SU-DHL-6 (cell line): ENCODE data around the gene HGFAC.
"Not testable (repeated sequence)": the region's sequence is repeated elsewhere in the genome, so short reads cannot be mapped to it uniquely, and the experiment has no call there.

Source experiments
- H2AFZ ChIP-seq: fragments of 200-600 bp; sonication (generic); 2 replicates; pipeline ENCODE4 v1.6.1; 2014; ENCODE audit warnings: low read depth, mild to moderate bottlenecking, moderate library complexity, mixed read lengths, antibody characterized with exemption, low read length; ENCODE audit not compliant: severe bottlenecking
- H3F3A ChIP-seq: fragments of 200-600 bp; shearing (Covaris generic); 2 replicates; pipeline ENCODE4 v1.6.0; 2016; ENCODE audit warnings: antibody characterized with exemption, mild to moderate bottlenecking; ENCODE audit not compliant: insufficient read depth
- H3K27ac ChIP-seq: fragments of 200-600 bp; sonication (generic); 2 replicates; pipeline ENCODE4 v1.5.1; 2016; ENCODE audit warnings: low read depth, mild to moderate bottlenecking, low read length, moderate library complexity, mixed read lengths
- H3K27me3 ChIP-seq: fragments of 200-600 bp; sonication (generic), shearing (Covaris generic); 2 replicates; pipeline ENCODE4 v1.6.0; 2014; ENCODE audit warnings: mild to moderate bottlenecking, low read length
- H3K36me3 ChIP-seq: fragments of 200-600 bp; sonication (generic); 2 replicates; pipeline ENCODE4 v1.6.1; 2014; ENCODE audit warnings: mild to moderate bottlenecking, low read length, mixed read lengths
- H3K4me2 ChIP-seq: fragments of 300-600, 200-600 bp; shearing (Covaris generic), sonication (generic); 2 replicates; pipeline ENCODE4 v1.6.0; 2014; ENCODE audit warnings: low read length, low read depth, mild to moderate bottlenecking; ENCODE audit not compliant: poor library complexity, severe bottlenecking
- H3K4me3 ChIP-seq: fragments of 200-600 bp; sonication (generic); 2 replicates; pipeline ENCODE4 v1.5.1; 2014; ENCODE audit warnings: antibody characterized with exemption, low read length, mild to moderate bottlenecking, mixed read lengths; ENCODE audit not compliant: insufficient read depth, poor library complexity, severe bottlenecking
- H3K79me2 ChIP-seq: fragments of 200-600 bp; sonication (generic); 2 replicates; pipeline ENCODE4 v1.6.1; 2014; ENCODE audit warnings: mild to moderate bottlenecking, low read length, moderate library complexity; ENCODE audit not compliant: insufficient read depth
- H3K9ac ChIP-seq: fragments of 200-600 bp; sonication (generic); 2 replicates; pipeline ENCODE4 v1.7.0; 2014; ENCODE audit warnings: mild to moderate bottlenecking, low read length
- H3K9me2 ChIP-seq: fragments of 200-600 bp; sonication (generic); replicated peaks from 2 replicates; pipeline ENCODE4 v1.6.1; 2014; ENCODE audit warnings: low read length; ENCODE audit not compliant: insufficient read depth
- H3K9me3 ChIP-seq: fragments of 200-600 bp; sonication (generic); 2 replicates; pipeline ENCODE4 v1.6.1; 2014; ENCODE audit warnings: low read length, mixed read lengths; ENCODE audit not compliant: insufficient read depth
- H4K20me1 ChIP-seq: fragments of 200-600 bp; sonication (generic); 2 replicates; pipeline ENCODE4 v1.6.1; 2014; ENCODE audit warnings: low read depth, mild to moderate bottlenecking, antibody characterized with exemption, low read length, moderate library complexity, mixed read lengths
- EZH2phosphoT487 ChIP-seq: fragments of 200-600 bp; sonication (generic), shearing (Covaris generic); conservative IDR thresholded peaks from 2 replicates; pipeline ENCODE4 v1.6.1; 2018; ENCODE audit warnings: mild to moderate bottlenecking, antibody characterized with exemption, low read length, moderate library complexity, mixed read lengths
- TF ChIP-seq, protein P1 (sequence below): fragments of 200-600 bp; sonication (generic); IDR thresholded peaks from one replicate; pipeline ENCODE4 v1.5.1; 2017; ENCODE audit warnings: antibody characterized with exemption, mild to moderate bottlenecking, low read length, moderate library complexity; ENCODE audit not compliant: insufficient read depth, poor library complexity, severe bottlenecking

The HGFAC gene

DNA sequence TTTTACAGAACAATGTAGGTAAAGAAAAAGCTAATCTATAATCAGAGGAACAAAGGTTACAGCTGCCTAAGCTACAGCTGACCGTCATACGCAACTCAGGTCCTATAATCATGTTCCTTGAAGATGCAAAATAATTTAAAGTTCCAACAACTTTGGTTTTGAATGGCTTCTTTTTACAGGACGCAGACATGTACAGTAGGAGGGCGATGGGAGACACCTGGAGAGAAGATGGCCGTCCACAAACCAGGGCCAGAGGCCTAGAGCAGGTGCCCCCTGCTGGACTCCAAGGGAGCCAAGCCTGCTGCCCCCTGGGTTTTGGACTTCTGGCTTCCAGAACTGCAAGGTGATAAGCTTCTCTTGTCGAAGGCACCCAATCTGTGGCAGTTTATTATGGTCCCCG lies 10.6 kb downstream of the HGFAC start:
- Histone ChIP-seq H3K9me3 (no peaks in the 10 kb centered on the region), H2AFZ (no peak overlapping the region), H3F3A (no peaks in the 10 kb centered on the region), H3K36me3 (no peaks in the 10 kb centered on the region), H3K79me2 (no peaks in the 10 kb centered on the region), H3K27ac (no peak overlapping the region), H4K20me1 (no peaks in the 10 kb centered on the region), H3K4me3 (no peak overlapping the region), H3K9ac (no peak overlapping the region), H3K4me2 (no peak overlapping the region), H3K9me2 (no peaks in the 10 kb centered on the region), H3K27me3 (no peaks in the 10 kb centered on the region)
- no peak for TF ChIP-seq EZH2phosphoT487
- TF ChIP-seq, protein P1, sequence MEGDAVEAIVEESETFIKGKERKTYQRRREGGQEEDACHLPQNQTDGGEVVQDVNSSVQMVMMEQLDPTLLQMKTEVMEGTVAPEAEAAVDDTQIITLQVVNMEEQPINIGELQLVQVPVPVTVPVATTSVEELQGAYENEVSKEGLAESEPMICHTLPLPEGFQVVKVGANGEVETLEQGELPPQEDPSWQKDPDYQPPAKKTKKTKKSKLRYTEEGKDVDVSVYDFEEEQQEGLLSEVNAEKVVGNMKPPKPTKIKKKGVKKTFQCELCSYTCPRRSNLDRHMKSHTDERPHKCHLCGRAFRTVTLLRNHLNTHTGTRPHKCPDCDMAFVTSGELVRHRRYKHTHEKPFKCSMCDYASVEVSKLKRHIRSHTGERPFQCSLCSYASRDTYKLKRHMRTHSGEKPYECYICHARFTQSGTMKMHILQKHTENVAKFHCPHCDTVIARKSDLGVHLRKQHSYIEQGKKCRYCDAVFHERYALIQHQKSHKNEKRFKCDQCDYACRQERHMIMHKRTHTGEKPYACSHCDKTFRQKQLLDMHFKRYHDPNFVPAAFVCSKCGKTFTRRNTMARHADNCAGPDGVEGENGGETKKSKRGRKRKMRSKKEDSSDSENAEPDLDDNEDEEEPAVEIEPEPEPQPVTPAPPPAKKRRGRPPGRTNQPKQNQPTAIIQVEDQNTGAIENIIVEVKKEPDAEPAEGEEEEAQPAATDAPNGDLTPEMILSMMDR, result no peak

GRCh38 chr4:3455596-3455995 lies 13.8 kb downstream of the HGFAC start:
- H3K36me3 ChIP-seq, H3K4me3 ChIP-seq, H3K9me2 ChIP-seq, H2AFZ ChIP-seq, H3K9ac ChIP-seq, H3K4me2 ChIP-seq, H4K20me1 ChIP-seq, H3K79me2 ChIP-seq, H3K9me3 ChIP-seq, H3K27ac ChIP-seq, H3F3A ChIP-seq, H3K27me3 ChIP-seq: not testable (repeated sequence)

GRCh38 chr4:3458371-3458770 lies 16.6 kb downstream of the HGFAC start:
- Histone ChIP-seq H4K20me1 (no peaks in the 10 kb centered on the region), H3K79me2 (no peaks in the 10 kb centered on the region)

DNA sequence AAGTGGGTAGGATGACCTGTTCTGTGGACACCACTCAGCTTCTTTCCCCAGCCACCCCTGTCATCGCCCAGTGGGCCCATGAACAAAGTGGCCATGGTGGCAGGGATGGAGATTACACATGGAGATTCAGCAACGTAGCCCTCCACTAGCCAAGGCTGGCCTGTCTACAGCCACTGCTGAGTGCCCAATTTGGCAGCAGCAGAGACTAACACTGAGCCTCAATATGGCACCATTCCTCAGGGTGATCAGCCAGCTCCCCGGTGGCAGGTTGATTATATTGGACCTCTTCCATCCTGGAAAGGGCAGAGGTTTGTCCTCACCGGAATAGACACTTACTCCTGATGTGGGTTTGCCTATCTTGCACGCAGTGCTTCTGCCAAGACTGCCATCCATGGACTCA lies 17.4 kb downstream of the HGFAC start:
- H2AFZ ChIP-seq, H3K4me3 ChIP-seq, H3K9me3 ChIP-seq, H3K27ac ChIP-seq, H3K27me3 ChIP-seq, H3K9me2 ChIP-seq, H3K36me3 ChIP-seq, H4K20me1 ChIP-seq, H3K4me2 ChIP-seq, H3K79me2 ChIP-seq, H3F3A ChIP-seq, H3K9ac ChIP-seq: not testable (repeated sequence)

More at GRCh38 chr4:3458371-3458770, 16.6 kb downstream of the HGFAC start:
- TF ChIP-seq EZH2phosphoT487, result no peak
- TF ChIP-seq, protein P1, result no peak
- no peaks in the 10 kb centered on the region for H3K36me3 ChIP-seq
- H3K27me3 ChIP-seq, result no peaks in the 10 kb centered on the region
- no peaks in the 10 kb centered on the region for H3K9me3 ChIP-seq
- no peaks in the 10 kb centered on the region for H3F3A ChIP-seq
- H3K4me3 ChIP-seq, result no peak overlapping the region
- no peak overlapping the region for H3K9ac ChIP-seq
- no peaks in the 10 kb centered on the region for H3K9me2 ChIP-seq
- no peak overlapping the region for H3K4me2 ChIP-seq
- no peak overlapping the region for H3K27ac ChIP-seq
- H2AFZ ChIP-seq, result no peak overlapping the region
